ENCODE measurements around the gene EHMT1.

EHMT1 gene

GRCh38 chr9:137647096-137647714 lies 28.4 kb downstream of the EHMT1 start:
- DNase-seq: no peak

- DNase-seq: no peak
These were observed 29.6 kb downstream of the EHMT1 start for GRCh38 chr9:137648396-137648795.

GRCh38 chr9:137649553-137649952 lies 30.7 kb downstream of the EHMT1 start:
- no peak for DNase-seq

- no peak for DNase-seq
These were observed 31.5 kb downstream of the EHMT1 start for GRCh38 chr9:137650259-137650658.

GRCh38 chr9:137650779-137651178 lies 32.0 kb downstream of the EHMT1 start:
- DNase-seq: no peak

GRCh38 chr9:137656416-137656815 lies 37.6 kb downstream of the EHMT1 start:
- no peak for DNase-seq

GRCh38 chr9:137657606-137658005 lies 38.8 kb downstream of the EHMT1 start:
- DNase-seq: no peak

GRCh38 chr9:137658781-137659180 lies 40.0 kb downstream of the EHMT1 start:
- DNase-seq: no peak

GRCh38 chr9:137660144-137660543 lies 41.3 kb downstream of the EHMT1 start:
- DNase-seq: no peak

- no peak for DNase-seq
These were observed 44.8 kb downstream of the EHMT1 start for GRCh38 chr9:137663584-137663983.

- DNase-seq: no peak
These were observed 45.9 kb downstream of the EHMT1 start for GRCh38 chr9:137664676-137665075.

GRCh38 chr9:137665226-137665625 lies 46.4 kb downstream of the EHMT1 start:
- no peak for DNase-seq

GRCh38 chr9:137665697-137666512 lies 47.1 kb downstream of the EHMT1 start:
- DNase-seq: no peak

- no peak for DNase-seq
These were observed 47.7 kb downstream of the EHMT1 start for GRCh38 chr9:137666513-137666822.

- no peak for DNase-seq
These were observed 48.3 kb downstream of the EHMT1 start for GRCh38 chr9:137666955-137667670.

- no peak for DNase-seq
These were observed 49.4 kb downstream of the EHMT1 start for GRCh38 chr9:137668203-137668602.

- DNase-seq: no peak
These were observed 50.5 kb downstream of the EHMT1 start for GRCh38 chr9:137669261-137669672.

GRCh38 chr9:137670391-137671195 lies 51.8 kb downstream of the EHMT1 start:
- DNase-seq: no peak

GRCh38 chr9:137671196-137671538 lies 52.4 kb downstream of the EHMT1 start:
- DNase-seq: no peak

GRCh38 chr9:137671721-137672120 lies 52.9 kb downstream of the EHMT1 start:
- no peak for DNase-seq

GRCh38 chr9:137672907-137673791 lies 54.3 kb downstream of the EHMT1 start:
- peak; percentile 29 for DNase-seq

- no peak for DNase-seq
These were observed 55.1 kb downstream of the EHMT1 start for GRCh38 chr9:137673886-137674285.

Measured in effector CD4-positive, alpha-beta T cell (primary cell).